Nephron progenitor cell (in vitro differentiated cells): ENCODE data around the gene EYA2.
"Not testable (repeated sequence)": the region's sequence is repeated elsewhere in the genome, so short reads cannot be mapped to it uniquely, and the experiment has no call there.

ENCODE experiments used
- DNase-seq: peaks from one replicate; pipeline ENCODE4 v3.0.0; 2021
- H3K27ac Mint-ChIP-seq: 2 replicates; pipeline ENCODE4 v1.8.0; 2021; ENCODE audit warnings: mild to moderate bottlenecking, moderate library complexity, mixed read lengths
- H3K27me3 Mint-ChIP-seq: 2 replicates; pipeline ENCODE4 v1.8.0; 2021; ENCODE audit warnings: mild to moderate bottlenecking, low read depth, mixed read lengths; ENCODE audit not compliant: poor library complexity
- H3K36me3 Mint-ChIP-seq: 2 replicates; pipeline ENCODE4 v1.8.0; 2021; ENCODE audit warnings: low read depth, mixed read lengths
- H3K4me1 Mint-ChIP-seq: 2 replicates; pipeline ENCODE4 v1.8.0; 2021; ENCODE audit warnings: mixed read lengths
- H3K4me3 Mint-ChIP-seq: 2 replicates; pipeline ENCODE4 v1.8.0; 2021; ENCODE audit warnings: mild to moderate bottlenecking, moderate library complexity, mixed read lengths
- H3K9me3 Mint-ChIP-seq: 2 replicates; pipeline ENCODE4 v1.8.0; 2021; ENCODE audit warnings: mild to moderate bottlenecking, moderate library complexity, mixed read lengths
- TF ChIP-seq, protein P1 (sequence below): fragments of 200-600 bp; sonication (generic); IDR thresholded peaks from 2 replicates; pipeline ENCODE4 v1.5.0; 2021; ENCODE audit warnings: antibody characterized with exemption

The EYA2 gene

DNA sequence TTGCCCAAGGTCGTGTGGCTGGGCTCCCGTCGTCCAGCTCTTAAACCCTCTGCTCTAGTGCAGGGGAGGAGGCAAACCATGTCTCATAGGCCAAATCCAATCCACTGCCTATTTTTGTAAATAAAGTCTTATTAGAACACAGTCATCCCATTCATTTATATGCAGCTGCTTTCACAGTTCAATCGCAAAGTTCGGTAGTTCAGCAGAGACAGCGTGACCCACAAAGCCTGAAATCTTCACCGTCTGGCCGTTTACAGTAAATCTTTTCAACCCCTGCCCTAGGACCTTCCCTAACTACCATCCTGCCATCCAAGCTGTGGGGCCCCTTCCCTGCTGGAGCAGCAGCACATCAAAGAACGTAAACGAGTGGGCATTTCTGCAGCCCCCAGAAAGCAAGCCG lies 65.9 kb downstream of the EYA2 start:
- H3K27ac Mint-ChIP-seq, result no peak overlapping the region
- no peak for DNase-seq
- H3K4me3 Mint-ChIP-seq, result no peak overlapping the region
- H3K4me1 Mint-ChIP-seq, result peaks cover 20% of the 10 kb centered on the region
- peaks cover 24% of the 10 kb centered on the region for H3K9me3 Mint-ChIP-seq
- H3K36me3 Mint-ChIP-seq, result peaks cover 17% of the 10 kb centered on the region
- peaks cover 14% of the 10 kb centered on the region for H3K27me3 Mint-ChIP-seq
- TF ChIP-seq, protein P1, sequence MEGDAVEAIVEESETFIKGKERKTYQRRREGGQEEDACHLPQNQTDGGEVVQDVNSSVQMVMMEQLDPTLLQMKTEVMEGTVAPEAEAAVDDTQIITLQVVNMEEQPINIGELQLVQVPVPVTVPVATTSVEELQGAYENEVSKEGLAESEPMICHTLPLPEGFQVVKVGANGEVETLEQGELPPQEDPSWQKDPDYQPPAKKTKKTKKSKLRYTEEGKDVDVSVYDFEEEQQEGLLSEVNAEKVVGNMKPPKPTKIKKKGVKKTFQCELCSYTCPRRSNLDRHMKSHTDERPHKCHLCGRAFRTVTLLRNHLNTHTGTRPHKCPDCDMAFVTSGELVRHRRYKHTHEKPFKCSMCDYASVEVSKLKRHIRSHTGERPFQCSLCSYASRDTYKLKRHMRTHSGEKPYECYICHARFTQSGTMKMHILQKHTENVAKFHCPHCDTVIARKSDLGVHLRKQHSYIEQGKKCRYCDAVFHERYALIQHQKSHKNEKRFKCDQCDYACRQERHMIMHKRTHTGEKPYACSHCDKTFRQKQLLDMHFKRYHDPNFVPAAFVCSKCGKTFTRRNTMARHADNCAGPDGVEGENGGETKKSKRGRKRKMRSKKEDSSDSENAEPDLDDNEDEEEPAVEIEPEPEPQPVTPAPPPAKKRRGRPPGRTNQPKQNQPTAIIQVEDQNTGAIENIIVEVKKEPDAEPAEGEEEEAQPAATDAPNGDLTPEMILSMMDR, result no peak

DNA sequence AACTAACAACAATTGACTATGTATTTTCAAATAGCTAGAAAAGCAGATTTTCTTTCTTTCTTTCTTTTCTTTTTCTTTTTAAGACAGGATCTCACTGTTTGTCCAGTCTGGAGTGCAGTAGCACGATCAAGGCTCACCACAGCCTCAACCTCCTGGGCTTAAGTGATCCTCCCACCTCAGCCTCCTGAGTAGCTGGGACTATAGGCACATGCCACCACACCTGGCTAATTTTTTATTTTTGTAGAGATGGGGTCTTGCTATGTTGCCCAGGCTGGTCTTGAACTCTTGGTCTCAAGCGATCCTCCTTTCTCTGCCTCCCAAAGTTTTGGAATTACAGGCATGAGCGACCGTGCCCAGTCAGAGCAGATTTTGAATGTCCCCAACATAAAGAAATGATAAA lies 67.3 kb downstream of the EYA2 start:
- not testable (repeated sequence) for H3K27ac Mint-ChIP-seq, DNase-seq, H3K4me3 Mint-ChIP-seq
- Mint-ChIP-seq H3K9me3 (peaks cover 14% of the 10 kb centered on the region), H3K36me3 (peaks cover 11% of the 10 kb centered on the region), H3K4me1 (peaks cover 27% of the 10 kb centered on the region), H3K27me3 (peaks cover 14% of the 10 kb centered on the region)

DNA sequence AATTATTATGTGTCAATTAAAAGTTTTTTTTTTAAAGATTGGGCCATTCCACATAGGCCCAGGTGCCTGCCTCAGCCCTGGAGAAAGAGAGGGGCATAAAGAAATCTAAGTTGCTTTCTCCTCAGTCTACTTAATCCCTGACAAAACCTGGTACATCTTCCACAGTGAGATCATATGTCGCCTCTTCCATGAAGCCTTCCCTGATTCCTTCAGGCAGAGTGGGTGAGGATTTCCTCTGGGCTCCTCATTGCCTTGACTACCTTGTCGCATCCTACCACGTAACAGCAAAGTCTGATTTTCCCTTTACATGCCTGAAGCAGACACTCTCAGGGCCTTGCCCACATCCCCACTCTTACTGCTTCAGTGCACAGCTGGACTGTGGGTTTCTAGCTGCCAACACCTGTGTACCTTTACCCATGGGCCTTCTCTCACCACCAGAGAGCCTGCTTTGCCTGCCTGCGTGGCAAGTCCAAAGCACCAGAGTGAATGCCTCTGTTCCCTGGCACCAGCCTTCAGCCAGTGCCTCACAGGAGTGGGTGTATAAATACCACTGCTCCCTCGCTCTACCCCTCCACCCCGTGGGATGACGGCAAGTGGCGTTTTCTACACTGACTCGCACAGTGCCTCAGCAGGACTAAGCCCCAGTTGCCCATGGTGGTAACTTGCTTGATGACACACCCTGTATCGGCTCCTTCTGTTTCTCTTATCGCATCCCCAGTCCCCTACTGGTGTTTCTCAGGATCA lies 68.0 kb downstream of the EYA2 start:
- Mint-ChIP-seq H3K4me3 (no peak overlapping the region), H3K9me3 (peaks cover 8% of the 10 kb centered on the region), H3K4me1 (peaks cover 27% of the 10 kb centered on the region), H3K27me3 (peaks cover 10% of the 10 kb centered on the region), H3K27ac (no peak overlapping the region), H3K36me3 (peaks cover 7% of the 10 kb centered on the region)
- no peak for DNase-seq
- TF ChIP-seq, protein P1, result no peak

DNA sequence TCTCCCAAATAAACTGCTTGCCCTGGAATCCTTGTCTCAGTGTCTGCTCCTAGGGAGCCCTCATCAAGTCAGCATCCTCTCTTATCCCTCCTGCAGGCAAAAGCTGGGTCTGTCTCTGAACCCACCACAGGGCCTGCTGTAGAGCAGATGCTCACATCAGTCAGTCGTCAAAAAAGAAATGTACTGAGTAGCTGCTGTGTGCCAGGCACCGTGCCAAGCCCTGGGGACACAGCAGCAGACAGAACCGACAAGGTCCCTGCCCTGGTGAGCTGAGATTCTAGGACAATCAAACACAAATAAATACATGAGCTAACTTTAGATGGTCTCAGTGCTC lies 68.5 kb downstream of the EYA2 start:
- H3K27ac Mint-ChIP-seq, result no peak overlapping the region
- peaks cover 27% of the 10 kb centered on the region for H3K4me1 Mint-ChIP-seq

DNA sequence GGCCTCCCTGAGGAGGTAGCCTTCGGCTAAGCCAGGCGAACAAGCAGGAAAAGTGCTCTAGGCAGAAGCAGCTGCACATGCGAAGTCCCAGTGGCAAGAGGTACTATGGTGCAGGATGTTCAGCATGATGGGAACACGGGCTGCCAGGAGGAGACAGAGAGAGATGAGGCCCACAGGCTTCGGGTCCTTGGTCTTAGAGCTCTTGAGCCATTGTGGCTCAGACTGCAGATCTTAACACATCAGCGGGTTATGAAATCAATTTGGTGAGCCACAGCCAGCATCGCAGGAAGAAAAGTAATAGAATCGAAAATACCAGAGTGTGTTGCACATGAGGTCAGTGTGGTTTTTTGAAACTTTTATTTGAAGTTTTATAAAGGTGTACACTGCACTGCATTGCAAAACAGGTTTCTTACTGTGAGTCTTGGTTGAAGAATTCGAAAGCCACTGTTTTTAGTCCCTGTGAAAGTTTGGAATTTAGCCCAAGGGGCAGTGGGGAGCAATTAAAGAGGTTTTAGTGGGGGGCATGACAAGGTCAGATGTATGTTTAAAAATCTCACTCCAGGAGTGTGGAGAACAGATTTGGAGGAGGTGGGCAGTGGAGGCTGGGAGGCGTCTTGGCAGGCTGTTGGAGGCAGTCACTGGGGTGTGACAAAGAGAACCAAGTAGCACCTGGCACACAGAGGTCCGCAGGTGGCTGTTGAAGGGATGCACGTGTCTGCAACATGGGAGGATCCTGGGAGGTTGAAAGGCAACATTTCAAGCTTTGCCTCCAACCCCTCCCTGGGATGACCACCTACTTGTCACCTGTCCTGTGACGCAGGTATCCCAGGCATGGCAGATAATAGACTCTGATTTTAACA lies 69.3 kb downstream of the EYA2 start:
- peaks cover 27% of the 10 kb centered on the region for H3K4me1 Mint-ChIP-seq
- no peak overlapping the region for H3K4me3 Mint-ChIP-seq
- peaks cover 3% of the 10 kb centered on the region for H3K9me3 Mint-ChIP-seq
- DNase-seq, result no peak
- peak overlapping the region; percentile 64 for H3K27ac Mint-ChIP-seq
- H3K36me3 Mint-ChIP-seq, result peaks cover 7% of the 10 kb centered on the region
- peaks cover 7% of the 10 kb centered on the region for H3K27me3 Mint-ChIP-seq
- TF ChIP-seq, protein P1, result no peak

More for the DNA sequence above, 68.5 kb downstream of the EYA2 start:
- Mint-ChIP-seq H3K36me3 (peaks cover 7% of the 10 kb centered on the region), H3K9me3 (peaks cover 3% of the 10 kb centered on the region), H3K4me3 (no peak overlapping the region), H3K27me3 (peaks cover 7% of the 10 kb centered on the region)
- no peak for DNase-seq
- TF ChIP-seq, protein P1, result no peak

DNA sequence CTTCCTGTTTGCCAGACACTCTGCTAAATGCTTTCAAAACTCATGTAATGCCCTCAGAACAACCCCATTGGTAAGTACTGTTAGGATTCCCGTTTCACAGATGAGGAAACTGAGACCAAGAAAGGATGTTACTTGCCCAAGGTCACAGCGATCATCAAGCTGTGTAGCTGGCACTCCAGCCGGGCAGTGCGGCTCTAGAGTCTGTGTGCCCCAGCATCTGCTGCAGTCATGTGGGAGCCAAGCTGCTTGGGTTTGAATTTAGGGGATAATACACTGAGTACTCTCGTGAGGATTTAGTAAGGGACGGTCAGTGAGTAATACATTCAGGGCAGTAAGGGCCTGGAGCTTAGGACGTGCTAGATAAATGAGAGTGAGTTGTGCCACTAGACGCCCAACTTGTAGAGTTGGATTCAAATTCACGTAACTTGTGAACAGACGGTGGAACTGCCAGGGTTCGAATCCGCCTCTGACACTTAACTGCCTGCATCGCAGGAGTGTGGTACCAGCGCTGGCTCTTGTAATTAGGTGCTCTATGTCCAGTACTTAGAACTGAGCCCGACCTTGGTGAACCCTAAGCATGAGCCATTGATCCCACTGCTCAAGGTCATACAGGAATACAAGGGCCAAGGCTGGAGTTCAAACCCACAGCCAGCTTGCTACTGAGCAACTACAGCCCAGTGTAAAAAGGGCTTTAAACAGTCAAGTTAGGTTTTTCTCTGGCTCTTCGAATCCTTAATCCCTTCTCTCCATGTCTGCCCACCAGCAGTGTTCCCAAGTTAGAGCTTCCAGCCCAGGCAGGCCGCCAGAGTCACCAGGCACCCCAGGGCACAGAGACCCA lies 70.2 kb downstream of the EYA2 start:
- Mint-ChIP-seq H3K27ac (no peak overlapping the region), H3K9me3 (peaks cover 3% of the 10 kb centered on the region), H3K4me3 (no peak overlapping the region), H3K27me3 (peaks cover 7% of the 10 kb centered on the region), H3K4me1 (peaks cover 33% of the 10 kb centered on the region), H3K36me3 (peaks cover 7% of the 10 kb centered on the region)
- no peak for DNase-seq
- TF ChIP-seq, protein P1, result no peak
